GM23338 (cell line): Measurements from ENCODE around the gene ZBED5. TPM values are rescaled to one million over a fixed set of nuclear protein-coding genes. Genes with fewer than 3 reads are reported as not detected.

Source experiments
- ATAC-seq: fragments of 200-7000 bp; cut with Tn5 transposase; 3 replicates; pipeline ENCODE4 v1.9.1; 2020
- DNase-seq: peaks from one replicate; pipeline ENCODE4 v3.0.0-alpha.2; 2015; ENCODE audit warnings: low spot score
- H2AFZ ChIP-seq: fragments of 200-600 bp; sonication (generic); 2 replicates; pipeline ENCODE4 v1.8.0; 2016; ENCODE audit warnings: antibody characterized with exemption, mild to moderate bottlenecking, moderate library complexity
- H3F3A ChIP-seq: fragments of 200-600 bp; sonication (generic); replicated peaks from 2 replicates; pipeline ENCODE4 v1.8.0; 2017; ENCODE audit warnings: antibody characterized with exemption, mixed run types, low read depth
- H3K27ac ChIP-seq: fragments of 200-600 bp; sonication (generic); 2 replicates; pipeline ENCODE4 v1.6.1; 2016; ENCODE audit warnings: low read depth
- H3K27me3 ChIP-seq: fragments of 200-600 bp; sonication (generic); 2 replicates; pipeline ENCODE4 v1.8.0; 2016; ENCODE audit warnings: mild to moderate bottlenecking, mixed run types, moderate library complexity; ENCODE audit not compliant: insufficient read depth
- H3K36me3 ChIP-seq: fragments of 200-600 bp; sonication (generic); 2 replicates; pipeline ENCODE4 v1.8.0; 2016; ENCODE audit warnings: mild to moderate bottlenecking; ENCODE audit not compliant: insufficient read depth
- H3K4me1 ChIP-seq: fragments of 200-600 bp; sonication (generic); 2 replicates; pipeline ENCODE4 v1.8.0; 2016; ENCODE audit warnings: mild to moderate bottlenecking, moderate library complexity; ENCODE audit not compliant: insufficient read depth
- H3K4me2 ChIP-seq: fragments of 200-600 bp; sonication (generic); 2 replicates; pipeline ENCODE4 v1.7.1; 2017; ENCODE audit warnings: mixed run types
- H3K4me3 ChIP-seq: fragments of 200-600 bp; sonication (generic); 2 replicates; pipeline ENCODE4 v1.6.1; 2016; ENCODE audit warnings: mixed run types
- H3K79me2 ChIP-seq: fragments of 200-600 bp; sonication (generic); replicated peaks from 2 replicates; pipeline ENCODE4 v1.8.0; 2017; ENCODE audit warnings: mild to moderate bottlenecking; ENCODE audit not compliant: insufficient read depth
- H3K9me2 ChIP-seq: fragments of 200-600 bp; sonication (generic); 2 replicates; pipeline ENCODE4 v1.8.0; 2017; ENCODE audit not compliant: insufficient read depth
- H4K20me1 ChIP-seq: fragments of 200-600 bp; sonication (generic); replicated peaks from 2 replicates; pipeline ENCODE4 v1.8.0; 2017; ENCODE audit warnings: mild to moderate bottlenecking; ENCODE audit not compliant: insufficient read depth
- H3K27ac Mint-ChIP-seq: 2 replicates; pipeline ENCODE4 v1.8.0; 2020; ENCODE audit warnings: inconsistent platforms, mild to moderate bottlenecking, moderate library complexity, mixed read lengths
- H3K27me3 Mint-ChIP-seq: 3 replicates; pipeline ENCODE4 v1.8.0; 2022; ENCODE audit warnings: low read depth, mild to moderate bottlenecking, moderate library complexity, mixed read lengths, inconsistent platforms; ENCODE audit not compliant: insufficient read depth, poor library complexity
- H3K36me3 Mint-ChIP-seq: 3 replicates; pipeline ENCODE4 v1.8.0; 2021; ENCODE audit warnings: low read depth, mild to moderate bottlenecking, inconsistent platforms, moderate library complexity, mixed read lengths
- H3K4me1 Mint-ChIP-seq: 3 replicates; pipeline ENCODE4 v1.8.0; 2020; ENCODE audit warnings: mild to moderate bottlenecking, inconsistent platforms, mixed read lengths
- H3K4me3 Mint-ChIP-seq: 3 replicates; pipeline ENCODE4 v1.8.0; 2021; ENCODE audit warnings: moderate library complexity, mild to moderate bottlenecking, inconsistent platforms, mixed read lengths
- H3K9me3 Mint-ChIP-seq: 3 replicates; pipeline ENCODE4 v1.8.0; 2020; ENCODE audit warnings: moderate library complexity, mild to moderate bottlenecking, inconsistent platforms, mixed read lengths
- CREB1 ChIP-seq: fragments of 250-450 bp; sonication (Bioruptor Pico); IDR thresholded peaks from 2 replicates; pipeline ENCODE4 v1.5.0; 2020; ENCODE audit warnings: low read depth, mild to moderate bottlenecking, moderate library complexity
- EZH2 ChIP-seq: fragments of 200-600 bp; sonication (generic); IDR thresholded peaks from one replicate; pipeline ENCODE4 v1.8.0; 2017; ENCODE audit warnings: antibody characterized with exemption, mild to moderate bottlenecking, low read depth; ENCODE audit not compliant: unreplicated experiment
- EZH2phosphoT487 ChIP-seq: fragments of 200-600 bp; sonication (generic); IDR thresholded peaks from one replicate; pipeline ENCODE4 v1.8.1; 2018; ENCODE audit warnings: antibody characterized with exemption; ENCODE audit not compliant: unreplicated experiment
- JUNB ChIP-seq: IDR thresholded peaks from one replicate; pipeline ENCODE4 v1.6.1; 2016; ENCODE audit warnings: antibody characterized with exemption; ENCODE audit not compliant: unreplicated experiment
- NANOG ChIP-seq: IDR thresholded peaks from 2 replicates; pipeline ENCODE4 v1.6.1; 2016; ENCODE audit warnings: antibody characterized with exemption, borderline replicate concordance
- POLR2AphosphoS5 ChIP-seq: IDR thresholded peaks from 2 replicates; pipeline ENCODE4 v1.6.1; 2016; ENCODE audit warnings: antibody characterized with exemption, low read depth
- STAT1 ChIP-seq: IDR thresholded peaks from one replicate; pipeline ENCODE4 v1.6.1; 2016; ENCODE audit warnings: antibody characterized with exemption; ENCODE audit not compliant: unreplicated experiment
- ZNF331 ChIP-seq: fragments of 250-450 bp; sonication (Bioruptor Pico); IDR thresholded peaks from 2 replicates; pipeline ENCODE4 v1.5.0; 2020; ENCODE audit warnings: low read depth, mild to moderate bottlenecking, moderate library complexity
- polyA plus RNA-seq: library from polyadenylated mRNA; unstranded; fragments of >200 nt; fragmentation: Nextera tagmentation; extraction: Ambion mirVana; gene quantifications from 2 replicates; pipeline ENCODE4 v1.2.1, GENCODE V29; 2016
- total RNA-seq: library from RNA; depleted of rRNA; stranded (reverse); fragments of >200 nt; shearing (Covaris generic); gene quantifications from 2 replicates; pipeline ENCODE4 v1.2.3, GENCODE V29; 2014
- TF ChIP-seq, protein P1 (sequence below), 2 experiments: fragments of 200-600 bp in 1 of 2; sonication (generic) in 1 of 2; conservative IDR thresholded peaks; 2 replicates each; pipeline versions ENCODE4 v1.5.1 to v1.6.1; 2016 to 2017; ENCODE audit warnings: antibody characterized with exemption in 2 of 2, low read depth in 2 of 2, mild to moderate bottlenecking in 2 of 2, moderate library complexity in 1 of 2

The ZBED5 gene
- total and polyA plus RNA-seq, 2 experiments from 2014 or later, result 54.1 to 56.3 TPM

DNA sequence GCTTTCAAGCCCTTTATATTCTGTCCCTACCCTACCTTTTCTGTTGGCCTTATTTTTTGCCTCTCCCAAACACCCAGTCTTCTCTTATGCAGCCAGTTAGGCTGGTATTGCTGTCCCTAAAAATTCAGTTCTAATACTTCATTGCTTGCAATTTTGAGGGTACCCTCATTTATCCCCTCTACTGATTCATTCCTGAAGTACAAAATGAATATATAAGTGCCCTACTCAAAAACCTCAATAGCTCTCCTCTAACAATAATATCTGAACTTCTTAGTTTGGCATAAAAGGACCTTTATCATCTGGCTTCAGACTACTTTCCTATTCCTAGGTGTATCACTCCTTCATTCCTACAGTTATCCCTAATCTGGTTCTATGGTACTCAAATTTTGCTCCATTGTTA, 43.9 kb downstream of the ZBED5 start:
- H3K27me3 ChIP-seq, result no peaks in the 10 kb centered on the region
- H3K4me3 Mint-ChIP-seq, result no peak overlapping the region
- no peaks in the 10 kb centered on the region for H3K36me3 ChIP-seq
- no peak overlapping the region for H3K27ac ChIP-seq
- no peaks in the 10 kb centered on the region for H4K20me1 ChIP-seq
- H3K9me2 ChIP-seq, result no peaks in the 10 kb centered on the region
- peaks cover 11% of the 10 kb centered on the region; the same call in 2 of the 3 replicates for H3K4me1 Mint-ChIP-seq
- TF ChIP-seq POLR2AphosphoS5 (no peak), EZH2 (no peak), NANOG (no peak)
- H3K4me2 ChIP-seq, result no peak overlapping the region
- no peak for DNase-seq
- no peaks in the 10 kb centered on the region for H3F3A ChIP-seq
- no peak for ATAC-seq
- no peaks in the 10 kb centered on the region for H3K9me3 Mint-ChIP-seq
- no peaks in the 10 kb centered on the region for H3K36me3 Mint-ChIP-seq
- no peaks in the 10 kb centered on the region for H3K79me2 ChIP-seq
- peaks cover 2% of the 10 kb centered on the region for H3K27me3 Mint-ChIP-seq
- no peak overlapping the region for H2AFZ ChIP-seq
- H3K4me1 ChIP-seq, result peaks cover 9% of the 10 kb centered on the region
- no peak overlapping the region for H3K27ac Mint-ChIP-seq
- no peak overlapping the region for H3K4me3 ChIP-seq

DNA sequence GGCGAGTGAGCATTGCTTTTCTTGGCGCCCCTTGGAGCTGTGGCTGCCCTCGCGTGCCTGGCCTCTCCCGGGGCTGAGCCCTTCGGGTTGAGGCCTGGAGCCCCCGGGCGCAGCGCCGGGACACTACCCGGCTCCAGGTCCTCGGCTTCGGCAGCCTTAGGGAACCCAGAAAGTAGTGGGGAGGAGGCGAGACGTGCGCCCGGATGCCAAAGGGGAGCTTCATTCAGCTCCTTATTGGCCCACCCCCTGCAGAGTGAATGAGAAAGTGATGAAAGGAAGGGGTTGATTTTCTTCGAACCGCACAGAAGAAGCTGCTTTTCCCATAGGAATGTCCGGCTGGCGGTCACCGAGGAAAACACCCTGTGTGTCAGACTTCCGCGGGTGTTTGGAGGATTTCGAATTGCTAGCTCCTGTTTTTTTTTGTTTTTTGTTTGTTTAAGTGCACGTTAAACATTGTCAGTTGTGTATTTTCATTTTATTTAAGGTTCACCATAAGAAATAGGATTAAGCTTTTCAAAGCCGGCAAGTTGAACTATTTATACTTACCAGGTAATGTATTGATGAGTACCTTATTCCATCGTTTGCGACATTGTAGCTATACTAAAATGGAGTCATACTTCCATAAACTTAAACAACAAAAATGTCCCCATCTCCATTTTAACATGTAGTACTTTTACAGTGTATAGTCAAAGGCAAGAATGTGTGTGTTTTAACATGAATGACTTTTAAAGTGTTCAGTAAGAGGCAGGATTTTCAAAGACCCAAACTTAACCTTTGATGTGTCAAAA, 48.3 kb downstream of the ZBED5 start:
- peaks cover 16% of the 10 kb centered on the region for H3K27me3 Mint-ChIP-seq
- Histone ChIP-seq H3F3A (peaks cover 25% of the 10 kb centered on the region), H3K4me1 (peaks cover 20% of the 10 kb centered on the region), H3K36me3 (peaks cover 30% of the 10 kb centered on the region), H3K79me2 (peaks cover 41% of the 10 kb centered on the region), H3K9me2 (no peaks in the 10 kb centered on the region), H3K4me2 (peak overlapping the region; percentile 77), H3K4me3 (peak overlapping the region; percentile 95), H2AFZ (no peak overlapping the region; the same call in 1 of the 2 replicates), H3K27ac (peak overlapping the region; percentile 97), H4K20me1 (peaks cover 25% of the 10 kb centered on the region), H3K27me3 (no peaks in the 10 kb centered on the region)
- H3K4me3 Mint-ChIP-seq, result peak overlapping the region; percentile 96
- DNase-seq (peak; percentile 94), ATAC-seq (peak; percentile 60)
- H3K4me1 Mint-ChIP-seq, result peaks cover 31% of the 10 kb centered on the region
- TF ChIP-seq JUNB (no peak), EZH2 (no peak), POLR2AphosphoS5 (no peak), EZH2phosphoT487 (no peak), CREB1 (no peak), NANOG (no peak), STAT1 (no peak), ZNF331 (CRISPR knock-in tag) (no peak)
- TF ChIP-seq, protein P1, sequence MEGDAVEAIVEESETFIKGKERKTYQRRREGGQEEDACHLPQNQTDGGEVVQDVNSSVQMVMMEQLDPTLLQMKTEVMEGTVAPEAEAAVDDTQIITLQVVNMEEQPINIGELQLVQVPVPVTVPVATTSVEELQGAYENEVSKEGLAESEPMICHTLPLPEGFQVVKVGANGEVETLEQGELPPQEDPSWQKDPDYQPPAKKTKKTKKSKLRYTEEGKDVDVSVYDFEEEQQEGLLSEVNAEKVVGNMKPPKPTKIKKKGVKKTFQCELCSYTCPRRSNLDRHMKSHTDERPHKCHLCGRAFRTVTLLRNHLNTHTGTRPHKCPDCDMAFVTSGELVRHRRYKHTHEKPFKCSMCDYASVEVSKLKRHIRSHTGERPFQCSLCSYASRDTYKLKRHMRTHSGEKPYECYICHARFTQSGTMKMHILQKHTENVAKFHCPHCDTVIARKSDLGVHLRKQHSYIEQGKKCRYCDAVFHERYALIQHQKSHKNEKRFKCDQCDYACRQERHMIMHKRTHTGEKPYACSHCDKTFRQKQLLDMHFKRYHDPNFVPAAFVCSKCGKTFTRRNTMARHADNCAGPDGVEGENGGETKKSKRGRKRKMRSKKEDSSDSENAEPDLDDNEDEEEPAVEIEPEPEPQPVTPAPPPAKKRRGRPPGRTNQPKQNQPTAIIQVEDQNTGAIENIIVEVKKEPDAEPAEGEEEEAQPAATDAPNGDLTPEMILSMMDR (conservative IDR thresholded peaks at IDR 0.05; ENCODE audit: low read depth in 2 of 2), result no peak
- H3K9me3 Mint-ChIP-seq, result no peaks in the 10 kb centered on the region
- H3K36me3 Mint-ChIP-seq, result peaks cover 41% of the 10 kb centered on the region
- H3K27ac Mint-ChIP-seq, result peak overlapping the region; percentile 99
